Right cardiac atrium (tissue), 5 donors: ENCODE data around the gene TCEANC. TPM values are rescaled to one million over a fixed set of nuclear protein-coding genes. Genes with fewer than 3 reads are reported as not detected.
"Not testable (repeated sequence)": the region's sequence is repeated elsewhere in the genome, so short reads cannot be mapped to it uniquely, and the experiment has no call there.

Experiments used
- ATAC-seq, 2 donors: fragments of 200-7000 bp; cut with Tn5 transposase; one replicate each; pipeline versions ENCODE4 v1.8.0 to v1.9.1; 2020; ENCODE audit warnings: moderate library complexity in 2 of 2, mild to moderate bottlenecking in 1 of 2
- DNase-seq, 3 donors: peaks; one replicate each; pipeline ENCODE4 v3.0.0-alpha.2; 2020
- H3K27ac ChIP-seq: one replicate; pipeline ENCODE4 v1.5.1; 2013; ENCODE audit warnings: mild to moderate bottlenecking, low read length, control low read depth, moderate library complexity
- H3K27me3 ChIP-seq: one replicate; pipeline ENCODE4 v1.6.1; 2013; ENCODE audit not compliant: control insufficient read depth, insufficient read depth
- H3K4me1 ChIP-seq: one replicate; pipeline ENCODE4 v1.6.1; 2013; ENCODE audit warnings: low read length; ENCODE audit not compliant: control insufficient read depth, insufficient read depth
- H3K4me3 ChIP-seq: one replicate; pipeline ENCODE4 v1.5.1; 2013; ENCODE audit warnings: low read length, control low read depth
- H3K9me3 ChIP-seq: one replicate; pipeline ENCODE4 v1.6.1; 2013; ENCODE audit warnings: low read length; ENCODE audit not compliant: control insufficient read depth
- WGBS: extraction: QIAGEN DNeasy Blood & Tissue Kit; methylation state at CpG from one replicate; pipeline ENCODE4 v1.1.7; 2013; 5-methylcytosine and 5-hydroxymethylcytosine counted together
- intact Hi-C, 4 donors: fragments of 100-400 bp; cut with DNase I; formaldehyde crosslinking; loops; one replicate each; pipeline versions ENCODE4 v1.11.0 to v1.14.0; 2022 to 2023
- polyA plus RNA-seq: library from polyadenylated mRNA; stranded (reverse); fragments of 200-250 nt; gene quantifications from one replicate; pipeline ENCODE4 v1.2.3, GENCODE V29; 2013
- total RNA-seq, 4 donors: library from RNA; stranded (reverse); fragmentation: NEBNext Ultra II Directional; extraction: Animal tissue kit (Norgen Biotek cat#: 25700); gene quantifications; one replicate each; pipeline ENCODE4 v1.2.1, GENCODE V29; 2021
- donor health status: healthy with polysubstance abuse.
- donor health status: DM: no; HTN: yes; CAD: no.
- donor health status: DM: no; HTN: no; CAD: no.
- donor health status: DM: no; HTN: yes; CAD: no; lungs with severe emphysema.
- donor health status: DM: yes; HTN: yes; CAD: no.

The TCEANC gene
- total and polyA plus RNA-seq, 5 donors: 1.5 to 6.7 (median 4.2) TPM

DNA sequence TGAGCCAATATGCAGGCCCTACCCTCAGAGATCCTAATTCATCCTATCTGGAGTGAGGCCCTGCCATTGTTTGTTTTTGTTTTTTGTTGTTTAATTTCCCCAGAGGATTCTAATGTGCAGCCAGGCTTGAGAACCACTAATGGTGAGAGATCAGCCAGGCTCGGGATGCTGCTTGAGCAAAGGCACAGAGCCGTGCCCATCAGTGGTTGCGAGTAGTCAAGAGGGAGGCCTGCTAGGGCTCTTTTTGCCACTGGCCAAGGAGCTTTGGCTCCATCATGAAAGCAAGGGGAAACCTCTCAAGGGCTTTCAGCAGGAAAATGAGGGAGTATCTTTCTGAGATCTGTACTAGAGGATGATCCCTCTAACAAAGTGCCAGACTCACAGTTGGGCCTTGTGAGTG is 2.7 kb downstream of the TCEANC start:
- no peak overlapping the region for H3K4me3 ChIP-seq
- no peak overlapping the region for H3K27ac ChIP-seq
- H3K4me1 ChIP-seq: no peaks in the 10 kb centered on the region
- intact Hi-C loops: loop anchor here (5.0 to 10.0 kb wide), 5 partner anchors 79 to 379 kb away; partner anchors contain the start of genes OFD1 (in 1 of the 4) and TRAPPC2 (in 1 of the 4)
- H3K27me3 ChIP-seq: no peaks in the 10 kb centered on the region
- 85% methylated on average over 3 of the region's 3 CpGs for WGBS
- H3K9me3 ChIP-seq: no peaks in the 10 kb centered on the region
- DNase-seq: no peak
- ATAC-seq: no peak

DNA sequence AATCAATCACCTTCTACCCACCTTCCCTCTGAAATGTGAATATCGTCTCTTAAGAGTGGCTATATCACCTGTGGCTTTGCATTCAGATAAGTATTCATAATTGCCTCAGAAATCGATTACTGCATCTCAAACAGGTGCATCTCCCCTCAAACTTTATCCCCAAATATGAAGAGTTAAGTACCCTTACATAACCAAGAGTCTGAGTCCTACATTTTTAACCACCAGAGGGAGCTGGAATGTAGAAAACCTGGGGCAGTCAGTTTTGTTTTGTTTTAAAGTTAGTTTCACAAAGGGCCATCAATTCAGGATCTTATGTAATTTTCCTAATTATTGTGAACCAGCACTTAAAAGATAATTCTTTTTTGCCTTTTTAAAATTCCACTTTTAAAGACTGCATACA is 5.7 kb downstream of the TCEANC start:
- no peak for ATAC-seq
- Histone ChIP-seq H3K27me3 (no peaks in the 10 kb centered on the region), H3K9me3 (no peaks in the 10 kb centered on the region), H3K4me3 (no peak overlapping the region), H3K27ac (no peak overlapping the region), H3K4me1 (no peaks in the 10 kb centered on the region)
- 13% methylated on average over 2 of the region's 2 CpGs for WGBS
- no peak for DNase-seq
- intact Hi-C loops: loop anchor here (5.0 to 10.0 kb wide), 5 partner anchors 76 to 376 kb away; partner anchors contain the start of genes OFD1 (in 1 of the 4) and TRAPPC2 (in 1 of the 4)

DNA sequence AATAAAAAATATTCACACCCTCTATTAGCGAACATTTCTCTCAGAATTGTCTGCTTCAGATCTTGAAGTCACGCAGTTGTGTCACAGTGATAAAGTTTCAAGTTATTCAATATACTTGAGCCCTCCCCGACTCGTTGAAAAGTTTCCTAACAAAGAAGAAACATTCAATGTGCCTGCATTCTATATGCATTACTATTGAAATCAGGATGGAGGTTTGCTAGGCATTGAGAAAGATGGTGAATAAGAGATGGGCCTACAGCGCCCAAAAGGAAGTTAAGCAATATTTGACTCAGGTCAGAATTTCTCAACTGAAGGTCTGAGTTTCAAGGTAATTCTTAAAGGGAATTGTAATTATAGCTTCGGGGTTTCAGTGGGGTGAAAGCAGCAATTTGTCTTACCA is 6.1 kb downstream of the TCEANC start:
- intact Hi-C loops: loop anchor here (5.0 to 10.0 kb wide), 5 partner anchors 76 to 376 kb away; partner anchors contain the start of genes OFD1 (in 1 of the 4) and TRAPPC2 (in 1 of the 4)
- Histone ChIP-seq H3K4me3 (no peak overlapping the region), H3K27me3 (no peaks in the 10 kb centered on the region), H3K27ac (no peak overlapping the region), H3K4me1 (no peaks in the 10 kb centered on the region), H3K9me3 (no peaks in the 10 kb centered on the region)
- no peak for DNase-seq
- 39% methylated on average over 6 of the region's 6 CpGs for WGBS
- ATAC-seq: no peak

DNA sequence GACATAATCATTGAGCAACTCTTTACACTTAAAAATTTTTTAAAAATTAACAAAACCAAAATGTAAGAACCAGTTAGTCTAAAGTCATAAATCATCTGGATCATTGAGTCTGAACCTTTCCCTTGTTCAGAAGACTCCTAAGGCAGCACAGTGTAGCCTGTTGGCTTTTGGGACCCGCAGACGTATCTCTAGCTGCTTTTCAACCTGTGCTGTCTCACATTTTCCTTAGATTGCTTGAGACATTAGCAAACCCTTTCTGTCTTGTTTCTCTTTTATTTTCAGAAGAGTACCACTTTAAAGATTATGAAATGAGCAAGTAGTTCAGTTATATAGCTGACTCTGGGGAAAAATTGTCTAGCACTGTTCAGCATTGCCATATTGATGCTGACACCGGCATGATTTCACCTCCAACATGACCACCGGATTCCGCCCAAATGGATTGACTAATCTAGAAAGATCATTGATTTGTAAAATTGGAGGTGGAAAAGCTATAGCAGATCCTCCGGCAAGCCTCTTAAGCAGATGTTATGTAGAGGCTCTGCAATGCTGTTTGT is 8.9 kb downstream of the TCEANC start:
- no peak overlapping the region for H3K4me3 ChIP-seq
- intact Hi-C loops: loop anchor here in 1 of 4 donors (10.0 kb wide), 1 partner anchor 73 kb away; the partner anchor contains the start of genes OFD1 and TRAPPC2
- no peaks in the 10 kb centered on the region for H3K27me3 ChIP-seq
- H3K4me1 ChIP-seq: no peaks in the 10 kb centered on the region
- no peak overlapping the region for H3K27ac ChIP-seq
- WGBS: 86% methylated on average over 6 of the region's 6 CpGs
- H3K9me3 ChIP-seq: no peaks in the 10 kb centered on the region
- ATAC-seq (no peak), DNase-seq (no peak)

DNA sequence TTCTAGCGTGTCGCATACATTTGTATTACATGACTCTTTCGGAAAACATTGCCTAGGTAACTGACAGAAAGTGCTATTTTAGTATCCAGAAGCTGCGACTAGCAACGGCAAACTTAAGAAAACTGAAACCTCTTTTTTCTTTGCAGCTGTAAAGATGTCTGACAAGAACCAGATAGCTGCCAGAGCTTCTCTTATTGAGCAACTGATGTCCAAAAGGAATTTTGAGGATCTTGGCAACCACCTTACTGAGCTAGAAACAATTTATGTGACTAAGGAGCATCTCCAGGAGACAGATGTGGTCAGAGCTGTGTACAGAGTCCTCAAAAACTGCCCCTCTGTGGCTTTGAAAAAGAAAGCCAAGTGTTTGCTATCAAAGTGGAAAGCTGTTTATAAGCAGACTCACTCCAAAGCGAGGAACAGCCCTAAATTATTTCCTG is 9.4 kb downstream of the TCEANC start:
- H3K27ac ChIP-seq: no peak overlapping the region
- WGBS: 75% methylated on average over 6 of the region's 6 CpGs
- no peak for ATAC-seq
- no peaks in the 10 kb centered on the region for H3K4me1 ChIP-seq
- no peak overlapping the region for H3K4me3 ChIP-seq
- H3K9me3 ChIP-seq: no peaks in the 10 kb centered on the region
- no peaks in the 10 kb centered on the region for H3K27me3 ChIP-seq
- intact Hi-C loops: loop anchor here in 1 of 4 donors (10.0 kb wide), 1 partner anchor 72 kb away; the partner anchor contains the start of genes OFD1 and TRAPPC2
- DNase-seq: no peak

DNA sequence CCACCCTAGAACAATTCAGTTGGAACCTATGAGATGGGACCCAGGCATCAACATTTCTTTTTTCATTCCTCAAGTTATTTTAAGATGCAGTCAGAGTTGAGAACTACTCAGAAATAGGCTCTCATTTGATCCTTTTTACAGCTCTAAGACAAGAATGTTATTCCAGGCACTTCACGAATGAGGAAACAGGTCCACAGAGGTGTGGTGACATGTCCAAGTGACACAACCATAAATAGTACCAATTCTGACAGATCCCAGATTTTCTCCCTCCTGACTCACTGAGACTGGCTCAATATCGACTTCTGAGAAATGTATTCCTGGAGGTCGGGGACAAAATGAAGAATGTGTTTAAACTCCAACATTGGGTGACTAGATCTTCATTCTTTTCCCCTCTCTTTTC is 11.1 kb downstream of the TCEANC start:
- WGBS: 68% methylated on average over 3 of the region's 3 CpGs
- H3K4me1 ChIP-seq: no peaks in the 10 kb centered on the region
- H3K9me3 ChIP-seq: no peaks in the 10 kb centered on the region
- DNase-seq (no peak), ATAC-seq (no peak)
- intact Hi-C loops: loop anchor here in 1 of 4 donors (10.0 kb wide), 1 partner anchor 71 kb away; the partner anchor contains the start of genes OFD1 and TRAPPC2
- no peak overlapping the region for H3K27ac ChIP-seq
- H3K27me3 ChIP-seq: no peaks in the 10 kb centered on the region
- no peak overlapping the region for H3K4me3 ChIP-seq

DNA sequence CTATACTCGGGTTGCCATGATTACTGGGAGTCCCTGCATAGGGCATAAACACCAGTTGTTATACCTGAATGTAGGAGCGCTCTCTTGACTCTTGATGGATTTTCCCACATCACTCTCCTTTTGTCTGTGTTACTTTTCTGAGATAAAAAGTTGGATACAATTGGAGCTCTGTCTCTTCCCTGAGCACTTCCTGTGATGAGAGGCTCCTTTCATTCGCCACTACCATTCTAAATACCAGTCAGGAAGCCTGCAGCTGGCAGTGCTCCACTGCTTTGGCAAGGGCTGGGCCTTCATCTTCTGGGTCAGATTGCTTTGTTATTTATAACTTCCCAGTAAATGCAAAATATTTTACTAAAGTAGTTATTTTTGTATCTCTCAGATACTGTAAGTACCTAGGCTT is 13.9 kb downstream of the TCEANC start:
- Histone ChIP-seq H3K4me3 (no peak overlapping the region), H3K9me3 (no peaks in the 10 kb centered on the region), H3K27me3 (no peaks in the 10 kb centered on the region), H3K4me1 (no peaks in the 10 kb centered on the region), H3K27ac (no peak overlapping the region)
- DNase-seq (peak in 2 of 3 donors; percentile 52 to 65), ATAC-seq (no peak)
- WGBS: 60% methylated on average over 3 of the region's 3 CpGs
- intact Hi-C loops: loop anchor here in 1 of 4 donors (10.0 kb wide), 1 partner anchor 68 kb away; the partner anchor contains the start of genes OFD1 and TRAPPC2

DNA sequence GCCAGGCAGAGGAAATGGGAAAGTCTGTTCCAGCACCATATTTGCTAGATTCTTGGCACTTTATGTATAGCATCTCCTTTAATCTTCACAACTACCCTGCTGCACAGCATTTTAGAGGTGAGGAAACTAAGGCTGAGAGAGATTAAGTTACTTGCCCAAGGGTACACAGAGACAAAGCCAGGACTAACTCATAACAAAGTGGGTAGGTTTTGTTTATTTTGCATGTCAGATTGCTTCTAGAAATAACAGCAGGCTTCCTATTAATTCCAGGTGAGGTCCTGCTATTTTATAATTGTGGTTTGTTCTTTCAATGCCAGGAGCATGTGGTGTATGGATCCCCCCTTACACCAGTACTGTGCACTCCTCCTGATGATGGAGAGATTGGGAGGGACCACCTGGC is 15.0 kb downstream of the TCEANC start:
- ATAC-seq: no peak
- DNase-seq: no peak
- Histone ChIP-seq H3K4me1 (no peaks in the 10 kb centered on the region), H3K4me3 (no peak overlapping the region), H3K27me3 (no peaks in the 10 kb centered on the region), H3K9me3 (no peaks in the 10 kb centered on the region), H3K27ac (no peak overlapping the region)
- intact Hi-C loops: loop anchor here in 1 of 4 donors (10.0 kb wide), 1 partner anchor 67 kb away; the partner anchor contains the start of genes OFD1 and TRAPPC2

DNA sequence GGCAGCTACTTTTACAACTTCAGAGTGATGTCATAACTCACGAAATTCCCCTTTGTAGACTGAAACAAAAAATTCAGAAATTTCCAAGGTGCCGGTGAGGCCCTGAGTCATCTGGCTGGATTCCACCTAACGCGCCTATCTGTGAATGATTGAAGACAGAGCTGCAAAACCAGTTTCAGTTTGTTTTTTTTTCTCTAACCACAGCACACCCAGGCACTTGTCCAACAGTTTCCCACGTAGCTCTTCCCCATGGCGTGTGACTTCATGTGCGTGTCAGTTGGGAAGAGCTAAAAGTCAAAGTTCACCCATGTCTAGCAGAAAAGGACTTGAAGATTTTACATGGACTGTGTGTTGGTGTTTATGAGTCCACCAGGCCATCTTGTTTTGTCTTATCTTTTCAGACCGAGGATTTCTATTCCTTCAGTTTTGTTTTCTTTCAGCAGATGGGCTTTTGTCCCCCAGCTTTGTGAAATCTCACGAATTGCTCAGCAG is 16.4 kb downstream of the TCEANC start:
- H3K9me3 ChIP-seq: no peaks in the 10 kb centered on the region
- H3K4me3 ChIP-seq: no peak overlapping the region
- H3K27me3 ChIP-seq: no peaks in the 10 kb centered on the region
- H3K27ac ChIP-seq: no peak overlapping the region
- DNase-seq: peak; percentile 57 to 73 (median 59)
- ATAC-seq: peak; percentile 70 to 80
- WGBS: 22% methylated on average over 9 of the region's 9 CpGs
- no peaks in the 10 kb centered on the region for H3K4me1 ChIP-seq
- intact Hi-C loops: loop anchor here in 1 of 4 donors (10.0 kb wide), 1 partner anchor 66 kb away; the partner anchor contains the start of genes OFD1 and TRAPPC2

DNA sequence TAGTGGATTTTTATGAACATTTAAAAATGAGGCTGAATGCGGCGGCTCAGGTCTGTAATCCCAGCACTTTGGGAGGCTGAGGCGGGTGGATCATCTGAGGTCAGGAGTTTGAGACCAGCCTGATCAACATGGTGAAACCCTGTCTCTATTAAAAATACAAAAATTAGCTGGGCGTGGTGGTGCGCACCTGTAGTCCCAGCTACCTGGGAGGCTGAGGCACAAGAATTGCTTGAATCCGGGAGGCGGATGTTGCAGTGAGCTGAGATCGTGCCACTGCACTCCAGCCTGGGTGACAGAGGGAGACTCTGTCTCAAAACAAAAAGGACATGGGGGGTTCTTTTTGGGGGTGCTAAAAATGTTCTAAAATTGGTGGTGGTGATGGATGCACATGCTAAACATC is 16.8 kb downstream of the TCEANC start:
- WGBS: 96% methylated on average over 8 of the region's 8 CpGs
- not testable (repeated sequence) for H3K4me1 ChIP-seq, H3K4me3 ChIP-seq, H3K27ac ChIP-seq, H3K27me3 ChIP-seq, H3K9me3 ChIP-seq, DNase-seq, ATAC-seq
- intact Hi-C loops: loop anchor here in 1 of 4 donors (10.0 kb wide), 1 partner anchor 65 kb away; the partner anchor contains the start of genes OFD1 and TRAPPC2

DNA sequence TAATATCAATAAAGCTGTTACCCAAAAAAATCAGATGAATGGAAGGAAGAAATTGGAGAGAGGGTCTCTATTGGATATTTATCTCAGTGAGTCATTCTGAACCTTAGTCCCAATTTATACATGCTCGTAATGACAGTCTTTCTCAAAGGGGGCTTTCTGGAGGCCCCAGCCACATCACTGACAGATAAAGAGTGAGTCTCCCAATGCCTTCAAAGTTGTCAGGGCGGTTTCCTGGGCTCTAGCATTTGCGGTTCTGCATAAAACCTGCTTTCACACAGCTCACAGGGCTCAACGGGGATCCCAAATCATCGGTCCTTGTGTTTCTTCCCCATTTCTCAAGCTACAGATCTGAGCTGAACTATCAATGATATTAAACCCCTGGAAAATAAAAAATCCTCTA is 17.3 kb downstream of the TCEANC start:
- Histone ChIP-seq H3K4me1 (no peaks in the 10 kb centered on the region), H3K27me3 (no peaks in the 10 kb centered on the region), H3K4me3 (no peak overlapping the region), H3K27ac (no peak overlapping the region), H3K9me3 (no peaks in the 10 kb centered on the region)
- DNase-seq (no peak), ATAC-seq (no peak)
- WGBS: 95% methylated on average over 5 of the region's 5 CpGs
- intact Hi-C loops: no loop called here
